ENCODE measurements around the gene CXXC1.
A peak's percentile ranks its signal among the peaks of the same experiment; 100 is the strongest.
"Not testable (repeated sequence)": the region's sequence is repeated elsewhere in the genome, so short reads cannot be mapped to it uniquely, and the experiment has no call there.

CXXC1 gene

DNA sequence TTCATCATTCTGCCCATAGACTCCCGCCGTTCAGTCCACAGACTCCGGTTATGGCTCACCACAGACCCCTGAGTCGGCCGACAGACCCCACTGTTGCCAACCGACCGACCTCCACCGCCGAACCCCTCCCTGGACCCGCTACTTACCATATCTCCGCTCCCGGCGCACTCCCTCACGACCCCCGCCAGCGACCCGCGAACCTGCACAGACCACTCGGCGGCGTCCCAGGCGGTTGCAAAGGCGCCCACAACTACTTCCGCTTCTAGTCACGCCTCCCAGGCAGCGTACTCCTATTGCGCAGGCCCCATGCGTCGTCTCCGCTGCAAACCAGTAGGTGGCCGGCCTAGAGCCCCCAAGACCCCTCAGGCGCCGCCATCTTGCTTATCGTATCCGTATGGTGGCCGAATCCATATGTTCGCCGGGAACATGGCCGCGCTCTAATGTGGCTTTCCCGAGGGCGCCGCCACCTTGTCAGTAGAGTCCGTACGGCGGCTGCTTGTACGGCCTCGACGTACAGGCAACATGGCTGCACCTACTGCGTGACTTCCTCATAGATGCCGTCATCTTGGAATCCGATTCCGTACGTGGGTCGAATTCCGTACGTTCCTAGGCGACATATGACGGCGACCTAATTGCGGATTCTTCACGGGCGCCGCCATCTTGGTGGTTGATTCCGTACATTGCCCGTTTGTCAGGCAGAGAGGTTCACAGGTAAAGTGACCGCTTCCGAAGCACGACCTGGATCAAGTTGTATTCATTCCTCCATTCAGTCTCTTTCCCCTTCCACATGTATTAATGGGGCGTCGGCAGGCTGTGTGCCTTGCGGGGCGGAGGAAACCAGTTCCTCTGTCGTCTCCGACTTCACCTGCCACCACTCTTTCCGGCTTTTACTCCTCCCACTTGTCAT is at the start of gene CXXC1:
CXXC1 (minus strand) TSS at position 252 of the 907 bp plus-strand sequence; CDS start at position 149, 103 bp downstream.
- DNase-seq = peak; percentile 89

DNA sequence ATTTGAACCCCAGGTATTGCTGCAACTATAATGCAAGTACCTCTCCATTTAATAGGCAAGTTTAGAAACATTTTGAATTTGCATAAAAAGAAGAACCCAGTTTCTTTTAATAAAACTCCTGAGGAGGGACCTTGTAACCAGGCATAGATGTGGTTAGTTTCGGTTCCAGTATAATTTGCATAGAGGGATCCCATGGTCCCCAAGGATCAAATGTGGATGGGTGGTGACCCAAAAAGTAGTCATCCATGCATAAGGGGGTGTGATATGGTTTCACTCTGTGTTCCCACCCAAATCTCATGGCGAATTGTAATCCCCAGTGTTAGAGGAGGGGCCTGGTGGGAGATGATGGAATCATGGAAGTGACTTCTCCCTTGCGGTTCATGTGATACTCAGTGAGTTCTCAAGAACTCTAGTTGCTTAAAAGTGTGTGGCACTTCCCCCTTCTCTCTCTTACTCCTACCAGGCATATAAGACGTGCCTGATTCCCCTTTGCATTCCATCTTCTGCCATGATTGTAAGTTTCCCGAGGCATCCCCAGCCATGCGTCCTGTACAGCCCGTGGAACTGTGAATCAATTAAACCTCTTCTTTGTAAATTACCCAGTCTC is 47.2 kb upstream of the CXXC1 start:
- DNase-seq = no peak

DNA sequence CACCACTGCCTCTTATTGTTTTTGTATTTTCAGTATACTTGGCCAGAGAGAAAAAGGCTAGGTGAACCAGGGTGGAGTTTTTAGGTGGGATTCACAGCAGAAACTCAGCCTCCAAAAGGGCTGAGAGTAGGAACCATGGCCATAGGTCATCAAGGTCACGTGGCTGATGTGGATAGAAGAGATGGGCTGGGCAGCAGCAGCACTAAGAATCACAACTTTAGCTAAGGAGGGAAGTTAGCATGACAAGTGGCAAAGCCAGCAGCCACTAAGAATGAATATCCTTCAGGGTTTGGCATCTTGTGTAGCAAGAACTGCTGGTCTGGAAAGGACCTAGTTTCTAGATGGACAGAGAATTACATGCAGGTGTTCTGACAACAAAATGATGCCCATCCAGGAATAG is 44.2 kb upstream of the CXXC1 start:
- no peak for DNase-seq

DNA sequence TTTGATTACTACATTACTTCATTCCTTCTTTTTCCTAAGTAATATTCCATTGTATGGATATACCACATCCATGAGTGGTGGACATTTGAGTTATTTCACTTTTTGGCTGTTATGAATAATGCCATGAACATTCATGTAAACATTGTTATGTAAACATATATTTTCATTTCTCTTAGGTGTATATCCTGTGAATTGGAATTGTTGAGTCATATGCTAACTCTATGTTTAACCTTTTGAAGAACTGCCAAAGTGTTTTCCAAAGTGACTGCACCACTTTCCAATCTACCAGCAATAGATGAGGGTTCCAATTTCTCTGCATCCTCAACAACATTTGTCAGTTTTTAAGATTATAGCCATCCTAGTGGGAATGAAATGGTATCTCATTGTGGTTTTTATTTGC is 42.7 kb upstream of the CXXC1 start:
- DNase-seq = no peak

- DNase-seq = no peak
Observed at GRCh38 chr18:50327983-50328382, 40.5 kb upstream of the CXXC1 start.

DNA sequence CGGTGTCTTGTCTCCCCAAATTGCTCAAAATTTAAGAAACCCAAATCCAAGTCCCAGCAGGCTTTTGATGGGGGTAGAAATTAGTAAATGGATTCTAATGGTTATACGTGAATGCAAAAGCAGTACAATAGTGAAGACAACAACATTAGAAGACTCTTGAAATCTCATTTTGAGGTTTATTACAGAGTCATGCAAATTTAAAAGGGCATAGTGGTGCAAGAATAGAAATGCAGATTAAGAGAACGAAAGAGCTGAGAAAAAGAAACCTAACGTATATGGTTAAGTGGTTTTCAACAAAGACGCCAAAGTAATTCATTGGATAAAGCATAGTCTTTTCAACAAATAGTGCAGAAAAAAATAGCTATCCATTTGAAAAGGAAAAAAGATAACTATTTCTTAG is 33.2 kb upstream of the CXXC1 start:
- no peak for DNase-seq

- no peak for DNase-seq
Observed at GRCh38 chr18:50315100-50315871, 27.8 kb upstream of the CXXC1 start.

DNA sequence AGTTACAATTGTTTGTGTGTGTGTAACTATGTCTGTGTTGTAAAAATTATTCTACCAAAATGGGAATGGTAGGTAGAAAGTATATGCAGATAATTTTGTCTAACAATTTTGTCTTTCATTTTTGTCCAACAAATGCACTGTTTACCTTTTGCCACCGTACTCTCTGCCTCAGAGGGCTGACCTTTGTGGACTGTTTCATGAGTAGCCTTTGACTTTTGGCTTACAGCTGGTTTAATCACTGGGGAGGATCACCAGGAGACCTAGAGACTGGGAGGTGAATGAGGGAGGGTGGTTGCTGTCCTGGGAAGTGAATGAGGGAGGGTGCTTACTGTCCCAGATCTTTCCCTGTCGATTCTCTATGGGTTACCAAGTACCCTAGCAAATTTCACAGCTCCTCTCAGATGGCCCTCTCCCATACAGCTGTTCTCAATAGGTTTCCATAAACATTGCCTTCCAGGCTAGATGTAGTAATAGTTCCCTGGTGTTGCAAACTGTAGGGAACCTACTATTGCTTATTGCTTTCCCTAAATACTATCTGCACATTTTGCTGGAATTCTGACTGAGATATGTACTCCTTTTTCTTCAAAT is 26.5 kb upstream of the CXXC1 start:
- no peak for DNase-seq

DNA sequence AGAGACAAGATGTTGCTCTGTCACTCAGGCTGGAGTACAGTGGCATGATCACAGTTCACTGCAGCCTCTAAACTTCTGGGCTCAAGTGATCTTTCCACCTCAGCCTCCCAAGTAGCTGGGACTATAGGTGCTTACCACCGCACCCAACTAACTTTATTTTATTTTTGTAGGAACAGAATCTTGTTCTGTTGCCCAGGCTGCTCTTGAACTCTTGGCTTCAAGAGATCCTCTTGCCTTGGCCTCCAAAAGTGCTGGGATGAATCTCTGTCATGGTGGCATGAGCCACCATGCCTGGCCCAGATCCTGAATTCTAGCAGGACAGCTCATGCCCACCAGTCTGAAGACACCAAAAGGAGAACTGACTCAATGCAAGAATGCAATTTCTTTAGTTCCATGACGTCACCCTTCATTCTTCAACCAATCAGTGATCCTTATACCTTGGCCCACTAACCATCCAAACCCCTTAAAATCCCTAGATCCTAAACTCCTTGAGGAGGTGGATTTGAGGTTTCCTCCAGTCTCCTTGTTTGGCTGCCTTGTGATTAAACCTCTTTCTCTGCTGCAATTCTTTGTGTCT is 25.6 kb upstream of the CXXC1 start:
- DNase-seq = no peak

GRCh38 chr18:50312296-50313030 is 25.0 kb upstream of the CXXC1 start:
- DNase-seq = no peak

GRCh38 chr18:50311650-50312049 is 24.2 kb upstream of the CXXC1 start:
- no peak for DNase-seq

DNA sequence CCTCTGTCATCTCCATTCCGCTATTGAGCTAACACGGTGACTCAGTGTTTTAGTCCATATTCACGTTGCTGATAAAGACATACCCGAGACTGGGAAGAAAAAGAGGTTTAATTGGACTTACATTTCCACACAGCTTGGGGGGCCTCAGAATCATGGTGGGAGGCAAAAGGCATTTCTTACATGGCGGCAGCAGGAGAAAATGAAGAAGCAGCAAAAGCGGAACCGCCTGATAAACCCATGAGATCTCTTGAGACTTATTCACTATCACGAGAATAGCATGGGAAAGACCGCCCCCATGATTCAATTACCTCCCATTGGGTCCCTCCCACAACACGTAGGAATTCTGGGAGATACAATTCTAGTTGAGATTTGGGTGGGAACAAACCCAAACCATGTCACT is 22.6 kb upstream of the CXXC1 start:
- DNase-seq = no peak

GRCh38 chr18:50308851-50309250 is 21.4 kb upstream of the CXXC1 start:
- DNase-seq = not testable (repeated sequence)

GRCh38 chr18:50307738-50308470 is 20.4 kb upstream of the CXXC1 start:
- DNase-seq = peak; percentile 7

DNA sequence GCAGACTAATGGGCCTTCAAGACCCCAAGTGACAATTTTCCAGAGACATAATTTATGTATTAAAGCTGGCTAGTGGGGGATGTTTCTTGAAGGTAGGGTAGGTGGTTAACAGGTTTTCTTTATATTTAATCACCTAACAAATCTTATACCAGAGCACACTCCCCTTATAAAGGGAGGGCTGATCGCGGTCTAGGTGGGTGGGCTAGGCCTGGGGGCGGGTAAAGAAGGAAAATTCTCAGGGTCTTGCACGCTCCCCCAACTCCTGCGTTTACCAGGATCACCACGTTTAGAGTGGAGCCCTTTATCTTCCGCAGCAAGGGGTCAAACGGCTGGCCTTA is 19.9 kb upstream of the CXXC1 start:
- DNase-seq = no peak

GRCh38 chr18:50306944-50307343 is 19.5 kb upstream of the CXXC1 start:
- DNase-seq = no peak

DNA sequence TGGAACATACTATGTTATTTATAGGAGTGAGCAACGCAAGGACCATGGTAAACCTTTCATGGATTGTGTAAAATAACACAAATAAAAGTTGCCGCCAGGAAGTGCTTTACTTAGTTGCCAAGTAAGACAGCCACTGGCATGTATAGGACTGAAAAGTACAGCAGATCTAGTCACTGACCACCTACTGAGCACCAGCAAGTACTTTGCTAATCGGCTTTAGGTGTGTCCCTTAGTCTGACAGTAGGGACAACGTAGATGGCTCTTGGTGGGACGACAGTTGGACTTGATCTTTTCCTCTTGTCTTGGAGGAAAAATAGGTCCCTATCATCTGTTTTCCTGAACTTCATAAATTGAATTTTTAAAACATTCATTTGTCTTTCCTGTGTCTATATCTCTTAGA is 13.6 kb upstream of the CXXC1 start:
- no peak for DNase-seq

DNA sequence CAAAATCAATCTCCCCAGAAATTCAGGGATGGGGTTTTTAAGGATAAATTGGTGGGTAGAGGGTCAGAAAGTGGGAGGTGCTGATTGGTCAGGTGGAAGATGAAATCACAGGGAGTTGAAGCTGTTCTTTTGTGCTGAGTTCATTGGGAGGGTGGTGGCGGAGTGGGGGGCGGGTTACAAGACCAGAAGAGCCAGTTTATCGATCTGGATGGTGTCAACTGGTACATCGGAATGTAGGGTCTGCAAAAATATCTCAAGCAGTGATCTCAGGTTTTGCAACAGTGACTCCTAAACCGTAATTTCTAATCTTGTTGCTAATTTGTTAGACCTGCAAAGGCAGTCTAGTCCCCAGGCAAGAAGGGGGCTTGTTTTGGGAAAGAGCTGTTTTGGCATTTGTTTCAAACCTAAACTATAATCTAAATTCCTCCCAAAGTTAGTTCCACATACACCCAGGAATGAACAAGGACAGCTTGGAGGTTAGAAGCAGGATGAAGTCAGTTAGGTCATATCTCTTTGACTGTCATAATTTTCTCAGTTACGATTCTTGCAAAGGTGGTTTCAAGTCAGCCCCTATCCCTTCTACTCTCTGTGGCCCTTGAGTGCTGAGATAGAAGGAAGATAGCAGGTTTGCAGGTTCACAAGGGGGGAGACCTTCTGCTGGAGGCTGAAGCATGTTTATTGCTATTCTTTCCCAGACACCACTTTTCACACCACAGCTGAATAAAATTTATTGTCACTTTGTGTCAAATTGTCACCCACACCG is 12.3 kb upstream of the CXXC1 start:
- no peak for DNase-seq

- no peak for DNase-seq
Observed at GRCh38 chr18:50298443-50299284, 11.2 kb upstream of the CXXC1 start.

All from NCI-H2081 treated with DMSO at 0.1 percent for 48 hours (cell line).